Measurements from ENCODE around the gene MAP4K3. TPM values are rescaled to one million over a fixed set of nuclear protein-coding genes. Genes with fewer than 3 reads are reported as not detected.

Gene MAP4K3
- total RNA-seq, 1 experiment from 2014 or later: 35.5 TPM

DNA sequence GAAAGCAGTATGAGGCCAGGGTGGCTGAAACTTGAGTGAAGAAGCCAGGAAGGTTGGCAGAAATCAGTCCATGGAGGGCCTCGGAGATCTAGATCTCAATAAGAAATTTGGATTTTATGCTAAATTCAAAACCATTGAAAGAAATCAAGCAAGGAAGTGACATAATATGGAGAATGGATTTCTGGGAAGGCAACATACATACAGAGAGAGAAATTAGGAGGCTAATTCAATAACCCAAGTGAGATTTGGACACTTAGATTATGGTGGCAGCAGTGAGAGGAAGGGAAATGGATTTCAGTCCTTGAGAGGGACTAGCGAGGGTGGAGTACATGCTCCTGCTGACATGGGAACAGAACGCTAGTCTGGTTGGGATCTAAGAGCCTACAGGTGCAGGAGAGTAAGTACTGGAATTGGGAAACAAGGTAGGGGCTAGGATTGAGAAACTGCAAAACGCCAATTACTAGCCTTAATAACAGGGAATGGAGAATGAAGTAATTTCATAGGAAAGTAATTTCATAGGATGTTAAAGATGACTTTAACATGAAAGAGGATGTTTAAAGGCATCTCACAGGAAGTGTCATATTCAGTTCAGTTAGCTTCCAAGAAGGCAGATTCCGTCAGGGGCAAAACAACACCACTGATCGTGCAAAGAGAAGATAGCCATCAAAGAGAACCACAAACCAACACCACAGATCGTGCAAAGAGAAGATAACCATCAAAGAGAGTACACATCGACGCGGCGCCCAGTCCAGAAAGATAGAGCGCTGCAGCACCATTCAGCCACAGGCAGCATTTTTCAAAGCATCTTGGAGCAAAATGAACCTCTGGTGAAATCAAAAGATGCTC is 220.5 kb downstream of the MAP4K3 start:
- intact Hi-C loops (cut with micrococcal nuclease; ENCODE audit: unreplicated experiment): no loop called here
- Histone ChIP-seq H3K27me3 (replicated peaks; ENCODE audit: insufficient read depth, low read depth, low read length, poor library complexity) (no peaks in the 10 kb centered on the region), H3K4me1 (ENCODE audit: insufficient read depth, low read length, poor library complexity, severe bottlenecking) (no peaks in the 10 kb centered on the region), H3K27ac (ENCODE audit: low read depth, low read length, poor library complexity, severe bottlenecking) (no peak overlapping the region), H3K4me3 (ENCODE audit: low read depth, low read length, poor library complexity, severe bottlenecking) (no peak overlapping the region), H3K36me3 (ENCODE audit: insufficient read depth, low read length, poor library complexity, severe bottlenecking) (no peaks in the 10 kb centered on the region), H3K9me3 (ENCODE audit: low read depth, low read length, poor library complexity, severe bottlenecking) (no peaks in the 10 kb centered on the region)
- TF ChIP-seq EZH2 (IDR thresholded peaks at IDR 0.05; ENCODE audit: borderline replicate concordance, low read depth, low read length, poor library complexity, severe bottlenecking): no peak
- no peak for TF ChIP-seq CTCF (conservative IDR thresholded peaks at IDR 0.05; ENCODE audit: low read depth, low read length)
- BruUV-seq (replicated peaks): no TSS peak
- ChIA-PET CTCF (no interaction called here), POLR2A (ENCODE audit: low non-redundant PET) (no interaction called here)
- no peak for DNase-seq (ENCODE audit: low spot score)

GRCh38 chr2:39215545-39215944 is 221.5 kb downstream of the MAP4K3 start:
- Histone ChIP-seq H3K9me3 (ENCODE audit: low read depth, low read length, poor library complexity, severe bottlenecking) (no peaks in the 10 kb centered on the region), H3K27me3 (replicated peaks; ENCODE audit: insufficient read depth, low read depth, low read length, poor library complexity) (no peaks in the 10 kb centered on the region), H3K27ac (ENCODE audit: low read depth, low read length, poor library complexity, severe bottlenecking) (no peak overlapping the region), H3K36me3 (ENCODE audit: insufficient read depth, low read length, poor library complexity, severe bottlenecking) (no peaks in the 10 kb centered on the region), H3K4me3 (ENCODE audit: low read depth, low read length, poor library complexity, severe bottlenecking) (no peak overlapping the region), H3K4me1 (ENCODE audit: insufficient read depth, low read length, poor library complexity, severe bottlenecking) (no peaks in the 10 kb centered on the region)
- intact Hi-C loops (cut with micrococcal nuclease; ENCODE audit: unreplicated experiment): no loop called here
- BruUV-seq (replicated peaks): no TSS peak
- no peak for DNase-seq (ENCODE audit: low spot score)
- CTCF ChIA-PET: no interaction called here
- TF ChIP-seq CTCF (conservative IDR thresholded peaks at IDR 0.05; ENCODE audit: low read depth, low read length): no peak
- no peak for TF ChIP-seq EZH2 (IDR thresholded peaks at IDR 0.05; ENCODE audit: borderline replicate concordance, low read depth, low read length, poor library complexity, severe bottlenecking)
- POLR2A ChIA-PET (ENCODE audit: low non-redundant PET): no interaction called here

DNA sequence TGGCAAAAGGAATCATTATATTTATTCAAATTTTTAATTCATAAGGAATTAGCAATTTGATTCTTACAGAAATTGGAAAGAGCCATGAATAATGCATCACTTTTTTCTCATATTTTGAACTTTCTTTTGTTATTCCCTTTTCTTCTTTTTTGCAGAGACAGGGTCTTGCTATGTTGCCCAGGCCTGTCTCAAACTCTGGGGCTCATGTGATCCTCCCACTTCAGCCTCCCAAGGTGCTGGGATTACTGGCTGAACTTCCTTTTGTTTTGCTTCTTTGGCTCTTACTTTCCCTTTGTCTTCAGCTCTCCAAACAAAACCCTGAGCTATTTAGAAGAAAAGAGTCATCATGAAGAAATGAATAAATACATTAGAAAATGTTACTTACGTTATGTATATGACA is 224.1 kb downstream of the MAP4K3 start:
- ChIA-PET POLR2A (ENCODE audit: low non-redundant PET) (no interaction called here), CTCF (no interaction called here)
- Histone ChIP-seq H3K36me3 (ENCODE audit: insufficient read depth, low read length, poor library complexity, severe bottlenecking) (no peaks in the 10 kb centered on the region), H3K4me3 (ENCODE audit: low read depth, low read length, poor library complexity, severe bottlenecking) (no peak overlapping the region), H3K9me3 (ENCODE audit: low read depth, low read length, poor library complexity, severe bottlenecking) (no peaks in the 10 kb centered on the region), H3K27ac (ENCODE audit: low read depth, low read length, poor library complexity, severe bottlenecking) (no peak overlapping the region), H3K4me1 (ENCODE audit: insufficient read depth, low read length, poor library complexity, severe bottlenecking) (no peaks in the 10 kb centered on the region), H3K27me3 (replicated peaks; ENCODE audit: insufficient read depth, low read depth, low read length, poor library complexity) (no peaks in the 10 kb centered on the region)
- TF ChIP-seq EZH2 (IDR thresholded peaks at IDR 0.05; ENCODE audit: borderline replicate concordance, low read depth, low read length, poor library complexity, severe bottlenecking) (no peak), CTCF (conservative IDR thresholded peaks at IDR 0.05; ENCODE audit: low read depth, low read length) (no peak)
- intact Hi-C loops (cut with micrococcal nuclease; ENCODE audit: unreplicated experiment): no loop called here
- no peak for DNase-seq (ENCODE audit: low spot score)
- no TSS peak for BruUV-seq (replicated peaks)

Data from A673 (cell line).